Mucosa of descending colon (tissue), 3 donors: ENCODE measurements around the gene PLIN5. TPM values are rescaled to one million over a fixed set of nuclear protein-coding genes. Genes with fewer than 3 reads are reported as not detected.

Source experiments
- ATAC-seq: fragments of 200-7000 bp; cut with Tn5 transposase; one replicate; pipeline ENCODE4 v1.9.1; 2020; ENCODE audit warnings: mild to moderate bottlenecking, moderate library complexity
- DNase-seq, 3 donors: peaks; one replicate each; pipeline ENCODE4 v3.0.0-alpha.2; 2020
- H3K36me3 ChIP-seq: fragments of 200-600 bp; one replicate; pipeline ENCODE4 v1.8.0; 2021; ENCODE audit warnings: low read depth, mild to moderate bottlenecking
- H3K4me1 ChIP-seq: fragments of 200-600 bp; one replicate; pipeline ENCODE4 v1.8.0; 2021; ENCODE audit warnings: low read depth, mild to moderate bottlenecking
- H3K4me3 ChIP-seq: fragments of 200-600 bp; one replicate; pipeline ENCODE4 v1.8.0; 2021; ENCODE audit warnings: mild to moderate bottlenecking
- H3K9me3 ChIP-seq: fragments of 200-600 bp; one replicate; pipeline ENCODE4 v1.8.0; 2021; ENCODE audit warnings: mild to moderate bottlenecking
- intact Hi-C, 2 donors: fragments of 100-400 bp; cut with DNase I in 1 of 2; cut with micrococcal nuclease in 1 of 2; formaldehyde crosslinking; loops; one replicate each; pipeline versions ENCODE4 v1.11.0 to v1.11.1; 2022; cut with DNase I, micrococcal nuclease
- total RNA-seq, 3 donors: library from RNA; stranded (reverse); fragmentation: NEBNext Ultra II Directional in 2 of 3; extraction: Animal tissue kit (Norgen Biotek cat#: 25700) in 2 of 3; gene quantifications; one replicate each; pipeline versions ENCODE4 v1.2.1 to v1.2.4, GENCODE V29; 2021 to 2023
- TF ChIP-seq, protein P1 (sequence below): fragments of 200-600 bp; IDR thresholded peaks from one replicate; pipeline ENCODE4 v1.8.0; 2022; ENCODE audit warnings: antibody characterized with exemption, mild to moderate bottlenecking
- donor health status: DM: no; HTN: no; CAD: no; lungs with moderate emphysema.
- donor health status: DM: no; HTN: no; CAD: no.
- donor health status: DM: no; HTN: yes; CAD: no.

The PLIN5 gene
- total RNA-seq, 3 donors from 2014 or later: 3.2 to 6.7 (median 4.5) TPM

GRCh38 chr19:4538601-4538954, 3.6 kb upstream of the PLIN5 start:
- Histone ChIP-seq H3K36me3 (no peaks in the 10 kb centered on the region), H3K4me3 (no peak overlapping the region), H3K9me3 (no peaks in the 10 kb centered on the region), H3K4me1 (peaks cover 13% of the 10 kb centered on the region)
- TF ChIP-seq, protein P1, sequence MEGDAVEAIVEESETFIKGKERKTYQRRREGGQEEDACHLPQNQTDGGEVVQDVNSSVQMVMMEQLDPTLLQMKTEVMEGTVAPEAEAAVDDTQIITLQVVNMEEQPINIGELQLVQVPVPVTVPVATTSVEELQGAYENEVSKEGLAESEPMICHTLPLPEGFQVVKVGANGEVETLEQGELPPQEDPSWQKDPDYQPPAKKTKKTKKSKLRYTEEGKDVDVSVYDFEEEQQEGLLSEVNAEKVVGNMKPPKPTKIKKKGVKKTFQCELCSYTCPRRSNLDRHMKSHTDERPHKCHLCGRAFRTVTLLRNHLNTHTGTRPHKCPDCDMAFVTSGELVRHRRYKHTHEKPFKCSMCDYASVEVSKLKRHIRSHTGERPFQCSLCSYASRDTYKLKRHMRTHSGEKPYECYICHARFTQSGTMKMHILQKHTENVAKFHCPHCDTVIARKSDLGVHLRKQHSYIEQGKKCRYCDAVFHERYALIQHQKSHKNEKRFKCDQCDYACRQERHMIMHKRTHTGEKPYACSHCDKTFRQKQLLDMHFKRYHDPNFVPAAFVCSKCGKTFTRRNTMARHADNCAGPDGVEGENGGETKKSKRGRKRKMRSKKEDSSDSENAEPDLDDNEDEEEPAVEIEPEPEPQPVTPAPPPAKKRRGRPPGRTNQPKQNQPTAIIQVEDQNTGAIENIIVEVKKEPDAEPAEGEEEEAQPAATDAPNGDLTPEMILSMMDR: no peak
- DNase-seq (no peak), ATAC-seq (no peak)
- intact Hi-C loops: no loop called here

DNA sequence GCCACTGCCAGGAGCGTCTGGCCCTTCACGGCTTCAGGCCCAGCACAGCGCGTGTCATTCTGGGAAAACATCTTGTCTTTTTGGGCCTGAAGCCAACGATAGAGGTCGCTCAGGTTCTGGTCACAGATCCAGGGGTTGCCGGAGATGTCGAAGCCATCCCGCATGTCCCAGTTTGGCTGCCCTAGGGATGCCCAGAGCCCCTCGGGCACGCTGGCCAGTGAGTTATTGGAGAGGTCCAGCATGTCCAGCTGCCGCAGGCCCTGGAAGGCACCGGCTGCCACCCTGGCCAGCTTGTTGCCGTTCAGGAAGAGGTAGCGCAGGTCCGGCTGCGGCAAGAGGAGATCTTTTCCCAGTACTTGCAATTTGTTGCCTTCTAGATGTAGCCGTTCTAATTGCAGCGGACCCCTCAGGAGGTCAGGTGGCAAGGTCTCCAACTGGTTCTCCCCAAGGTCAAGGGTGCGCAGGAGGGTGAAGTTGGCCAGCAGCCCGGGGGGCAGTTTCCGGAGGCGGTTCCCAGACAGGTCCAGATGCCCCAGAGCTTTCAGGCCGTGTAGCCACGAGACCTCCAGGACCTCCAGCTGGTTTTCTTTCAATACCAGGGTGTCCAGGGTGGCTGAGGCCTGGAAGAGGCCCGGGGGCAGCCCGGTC, 3.1 kb upstream of the PLIN5 start:
- H3K9me3 ChIP-seq: no peaks in the 10 kb centered on the region
- peaks cover 13% of the 10 kb centered on the region for H3K4me1 ChIP-seq
- ATAC-seq (no peak), DNase-seq (no peak)
- intact Hi-C loops: no loop called here
- no peak overlapping the region for H3K4me3 ChIP-seq
- TF ChIP-seq, protein P1: no peak
- H3K36me3 ChIP-seq: no peaks in the 10 kb centered on the region

DNA sequence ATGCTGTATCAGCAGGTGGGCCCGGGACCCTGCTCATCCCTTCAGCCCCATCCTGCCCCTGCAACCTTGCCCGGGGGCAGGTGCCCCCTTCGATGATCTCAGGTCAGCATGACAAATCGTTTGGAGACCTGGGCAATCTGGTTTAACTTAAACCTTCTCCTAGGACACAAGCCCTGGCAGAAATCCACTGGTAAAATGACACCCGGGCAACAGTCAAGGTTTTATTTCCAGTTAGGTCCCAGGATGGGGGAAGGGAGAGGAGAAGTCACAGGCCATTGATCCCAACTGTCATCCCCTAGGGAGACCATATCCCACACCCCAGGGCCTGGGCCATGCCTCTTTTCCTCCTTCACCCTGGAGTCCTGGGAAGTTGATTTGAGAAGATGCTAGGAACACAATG, 1.8 kb upstream of the PLIN5 start:
- H3K4me1 ChIP-seq: peaks cover 13% of the 10 kb centered on the region
- no peaks in the 10 kb centered on the region for H3K36me3 ChIP-seq
- no peak for DNase-seq
- TF ChIP-seq, protein P1: no peak
- intact Hi-C loops: no loop called here
- no peak for ATAC-seq
- H3K4me3 ChIP-seq: no peak overlapping the region
- H3K9me3 ChIP-seq: no peaks in the 10 kb centered on the region

DNA sequence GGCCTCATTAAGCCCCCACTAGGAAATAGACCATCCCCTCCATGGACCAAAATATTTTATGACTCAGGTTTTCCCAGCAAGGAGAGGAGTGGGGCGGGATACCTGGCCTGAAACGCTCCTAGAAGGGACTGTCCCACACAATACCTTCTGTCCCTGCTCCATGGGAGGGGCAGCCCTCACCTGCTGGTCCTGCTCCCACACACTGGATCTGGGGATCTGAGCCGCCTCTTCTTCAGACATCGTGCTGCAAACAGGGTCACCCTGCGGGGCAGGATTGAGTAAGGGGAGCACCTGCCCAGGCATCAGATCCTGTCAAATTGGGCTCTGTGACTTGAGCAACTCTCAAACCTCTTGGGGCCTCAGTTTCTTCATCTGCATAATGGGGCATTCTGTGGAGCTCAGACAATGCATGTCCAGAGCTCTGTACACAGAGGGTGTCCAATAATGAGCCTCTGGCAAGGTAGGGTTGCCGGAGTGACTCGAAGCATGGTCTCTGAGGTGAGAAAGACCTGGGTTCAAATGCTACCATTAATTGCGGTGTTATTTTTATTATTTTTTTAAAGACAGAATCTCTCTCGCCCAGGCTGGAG, 1.1 kb downstream of the PLIN5 start:
- Histone ChIP-seq H3K36me3 (no peaks in the 10 kb centered on the region), H3K9me3 (no peaks in the 10 kb centered on the region), H3K4me1 (peaks cover 13% of the 10 kb centered on the region), H3K4me3 (no peak overlapping the region)
- ATAC-seq (no peak), DNase-seq (no peak)
- TF ChIP-seq, protein P1: no peak
- intact Hi-C loops: no loop called here

DNA sequence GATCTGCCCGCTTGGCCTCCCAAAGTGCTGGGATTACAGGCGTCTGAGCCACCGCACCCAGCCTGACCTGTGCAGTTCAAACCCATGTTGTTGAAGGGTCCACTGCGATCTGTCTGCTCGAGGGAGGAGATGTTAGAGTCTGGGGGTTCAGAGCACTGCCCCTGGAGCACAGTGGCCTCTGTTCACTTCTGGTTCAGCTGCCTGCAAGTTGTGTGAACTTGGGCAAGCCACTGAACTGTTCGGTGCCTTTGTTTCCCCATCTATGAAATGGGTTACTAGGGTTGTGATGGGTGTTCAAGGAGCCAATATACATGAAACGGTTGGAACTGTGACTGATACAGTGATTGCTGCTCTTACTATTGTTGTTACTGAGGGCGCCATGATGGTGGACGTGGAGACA, 1.7 kb downstream of the PLIN5 start:
- TF ChIP-seq, protein P1: no peak
- intact Hi-C loops: no loop called here
- no peak overlapping the region for H3K4me3 ChIP-seq
- DNase-seq (no peak), ATAC-seq (no peak)
- H3K36me3 ChIP-seq: no peaks in the 10 kb centered on the region
- H3K9me3 ChIP-seq: no peaks in the 10 kb centered on the region
- peaks cover 13% of the 10 kb centered on the region for H3K4me1 ChIP-seq
